HUES64 (cell line): Measurements from ENCODE around the gene TP63. TPM values are rescaled to one million over a fixed set of nuclear protein-coding genes. Genes with fewer than 3 reads are reported as not detected.
"Not testable (repeated sequence)": the region's sequence is repeated elsewhere in the genome, so short reads cannot be mapped to it uniquely, and the experiment has no call there.

Experiments
- H3K27ac ChIP-seq: 2 replicates; pipeline ENCODE4 v1.7.0; 2013; ENCODE audit warnings: low read depth, low read length, inconsistent platforms
- H3K27me3 ChIP-seq: 2 replicates; pipeline ENCODE4 v1.6.1; 2013; ENCODE audit warnings: mild to moderate bottlenecking, low read length; ENCODE audit not compliant: insufficient read depth
- H3K36me3 ChIP-seq: 2 replicates; pipeline ENCODE4 v1.6.1; 2013; ENCODE audit warnings: mild to moderate bottlenecking, low read length; ENCODE audit not compliant: insufficient read depth
- H3K4me1 ChIP-seq: 2 replicates; pipeline ENCODE4 v1.6.1; 2013; ENCODE audit warnings: mild to moderate bottlenecking, low read length, moderate library complexity; ENCODE audit not compliant: insufficient read depth
- H3K4me3 ChIP-seq: 2 replicates; pipeline ENCODE4 v1.5.1; 2013; ENCODE audit warnings: mild to moderate bottlenecking, low read length, moderate library complexity
- H3K9ac ChIP-seq: 2 replicates; pipeline ENCODE4 v1.6.1; 2013; ENCODE audit warnings: mild to moderate bottlenecking, low read depth, low read length
- H3K9me3 ChIP-seq: 2 replicates; pipeline ENCODE4 v1.6.1; 2013; ENCODE audit warnings: low read depth, low read length; ENCODE audit not compliant: insufficient read depth
- WGBS: fragments of 150-250, 120-280 bp; methylation state at CpG from one replicate; pipeline ENCODE4 v1.1.7; 2013; ENCODE audit warnings: missing lambda C conversion rate; 5-methylcytosine and 5-hydroxymethylcytosine counted together
- polyA plus RNA-seq, 2 experiments: library from polyadenylated mRNA; stranded (reverse); fragments of 50-300 nt; gene quantifications; one replicate each; pipeline ENCODE4 v1.2.3, GENCODE V29; 2013

The TP63 gene
- polyA plus RNA-seq (2013, experiment 1 of 2): 0.15 TPM
- 0.13 TPM for polyA plus RNA-seq (2013, experiment 2 of 2)

DNA sequence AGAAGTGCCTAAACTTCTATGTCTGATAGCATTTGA, at the start of gene TP63:
Gene TP63 (plus strand): TSS at position 17 of the 36 bp plus-strand sequence. CDS start 127 bp downstream, outside the sequence.
- Histone ChIP-seq H3K4me3 (no peak within 1 kb of the TSS), H3K27me3 (no peaks in the 10 kb centered on the region), H3K27ac (no peak within 1 kb of the TSS), H3K9me3 (no peaks in the 10 kb centered on the region), H3K36me3 (no peaks in the 10 kb centered on the region), H3K4me1 (peaks cover 26% of the 10 kb centered on the region), H3K9ac (no peak within 1 kb of the TSS)

- H3K27me3 ChIP-seq: no peaks in the 10 kb centered on the region
- H3K36me3 ChIP-seq: no peaks in the 10 kb centered on the region
- no peak overlapping the region for H3K9ac ChIP-seq
- H3K4me3 ChIP-seq: no peak overlapping the region
- no peak overlapping the region for H3K27ac ChIP-seq
- no peaks in the 10 kb centered on the region for H3K9me3 ChIP-seq
- WGBS: 94% methylated on average over 2 of the region's 3 CpGs
- H3K4me1 ChIP-seq: no peaks in the 10 kb centered on the region
Observed at GRCh38 chr3:189582179-189582578, 49.0 kb upstream of the TP63 start.

- Histone ChIP-seq H3K9ac (no peak overlapping the region), H3K36me3 (no peaks in the 10 kb centered on the region), H3K27ac (no peak overlapping the region), H3K27me3 (no peaks in the 10 kb centered on the region), H3K4me1 (no peaks in the 10 kb centered on the region), H3K4me3 (no peak overlapping the region), H3K9me3 (no peaks in the 10 kb centered on the region)
- WGBS: 85% methylated on average over 1 of the region's 1 CpG
Observed at GRCh38 chr3:189584645-189585044, 46.5 kb upstream of the TP63 start.

GRCh38 chr3:189586941-189587663, 44.1 kb upstream of the TP63 start:
- WGBS: 92% methylated on average over 6 of the region's 7 CpGs

GRCh38 chr3:189587664-189588040, 43.5 kb upstream of the TP63 start:
- Histone ChIP-seq H3K27me3 (no peaks in the 10 kb centered on the region), H3K4me1 (no peaks in the 10 kb centered on the region), H3K27ac (no peak overlapping the region), H3K36me3 (no peaks in the 10 kb centered on the region), H3K4me3 (no peak overlapping the region), H3K9ac (no peak overlapping the region), H3K9me3 (no peaks in the 10 kb centered on the region)

More at GRCh38 chr3:189586941-189587663, 44.1 kb upstream of the TP63 start:
- H3K27ac ChIP-seq: no peak overlapping the region
- H3K9me3 ChIP-seq: no peaks in the 10 kb centered on the region
- H3K4me3 ChIP-seq: no peak overlapping the region
- no peaks in the 10 kb centered on the region for H3K4me1 ChIP-seq
- no peaks in the 10 kb centered on the region for H3K27me3 ChIP-seq
- H3K9ac ChIP-seq: no peak overlapping the region
- no peaks in the 10 kb centered on the region for H3K36me3 ChIP-seq

GRCh38 chr3:189588070-189588469, 43.1 kb upstream of the TP63 start:
- WGBS: 100% methylated on average over 1 of the region's 1 CpG
- Histone ChIP-seq H3K27me3 (no peaks in the 10 kb centered on the region), H3K4me1 (no peaks in the 10 kb centered on the region), H3K9ac (no peak overlapping the region), H3K27ac (no peak overlapping the region), H3K9me3 (no peaks in the 10 kb centered on the region), H3K4me3 (no peak overlapping the region), H3K36me3 (no peaks in the 10 kb centered on the region)

DNA sequence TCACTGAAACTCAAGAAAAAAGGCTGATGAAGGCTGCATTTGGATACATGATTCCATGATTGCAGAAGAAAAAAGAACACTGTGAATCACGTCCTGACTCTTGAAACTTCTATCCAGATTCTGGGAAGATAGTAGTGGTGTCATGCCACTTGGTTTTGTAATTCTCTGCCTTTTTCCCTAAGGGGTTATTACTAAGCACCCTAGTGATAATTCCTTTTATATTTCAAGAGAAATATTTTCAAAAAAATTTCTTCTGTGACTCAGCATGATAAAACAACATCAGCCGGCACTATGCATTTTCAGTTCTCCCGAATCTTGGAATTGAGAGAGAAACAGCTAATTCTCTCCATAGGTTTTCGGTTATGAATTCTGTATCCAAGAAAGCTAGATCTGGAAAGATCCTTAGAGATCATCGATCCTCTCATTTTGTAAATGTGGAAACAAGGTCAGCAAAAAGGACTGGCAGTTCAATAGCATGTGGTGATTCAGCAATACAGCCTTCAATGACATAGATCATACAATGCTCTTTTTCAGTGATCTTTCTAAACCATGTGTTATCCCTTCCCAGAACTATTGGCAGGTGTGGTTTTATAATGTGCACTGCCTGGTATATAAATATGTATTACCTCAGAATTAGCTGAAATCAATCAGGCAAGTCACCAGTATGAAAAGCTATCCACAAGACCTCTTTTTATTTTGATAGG, 42.6 kb upstream of the TP63 start:
- 96% methylated on average over 5 of the region's 5 CpGs for WGBS

GRCh38 chr3:189589179-189589569, 42.0 kb upstream of the TP63 start:
- Histone ChIP-seq H3K4me1 (no peaks in the 10 kb centered on the region), H3K4me3 (no peak overlapping the region), H3K27ac (no peak overlapping the region), H3K27me3 (no peaks in the 10 kb centered on the region), H3K36me3 (no peaks in the 10 kb centered on the region), H3K9me3 (no peaks in the 10 kb centered on the region), H3K9ac (no peak overlapping the region)
- WGBS: 98% methylated on average over 1 of the region's 1 CpG

More for the DNA sequence above, 42.6 kb upstream of the TP63 start:
- H3K36me3 ChIP-seq: no peaks in the 10 kb centered on the region
- H3K27ac ChIP-seq: no peak overlapping the region
- no peaks in the 10 kb centered on the region for H3K9me3 ChIP-seq
- no peak overlapping the region for H3K4me3 ChIP-seq
- H3K27me3 ChIP-seq: no peaks in the 10 kb centered on the region
- H3K4me1 ChIP-seq: no peaks in the 10 kb centered on the region
- H3K9ac ChIP-seq: no peak overlapping the region

- H3K9ac ChIP-seq: no peak overlapping the region
- H3K9me3 ChIP-seq: no peaks in the 10 kb centered on the region
- 94% methylated on average over 3 of the region's 3 CpGs for WGBS
- no peak overlapping the region for H3K4me3 ChIP-seq
- H3K27me3 ChIP-seq: no peaks in the 10 kb centered on the region
- H3K4me1 ChIP-seq: no peaks in the 10 kb centered on the region
- H3K27ac ChIP-seq: no peak overlapping the region
- H3K36me3 ChIP-seq: no peaks in the 10 kb centered on the region
Observed at GRCh38 chr3:189590223-189590622, 41.0 kb upstream of the TP63 start.

GRCh38 chr3:189593581-189593980, 37.6 kb upstream of the TP63 start:
- H3K36me3 ChIP-seq: no peaks in the 10 kb centered on the region
- no peaks in the 10 kb centered on the region for H3K9me3 ChIP-seq
- H3K4me3 ChIP-seq: no peak overlapping the region
- no peak overlapping the region for H3K9ac ChIP-seq
- no peak overlapping the region for H3K27ac ChIP-seq
- no peaks in the 10 kb centered on the region for H3K27me3 ChIP-seq
- H3K4me1 ChIP-seq: no peaks in the 10 kb centered on the region

DNA sequence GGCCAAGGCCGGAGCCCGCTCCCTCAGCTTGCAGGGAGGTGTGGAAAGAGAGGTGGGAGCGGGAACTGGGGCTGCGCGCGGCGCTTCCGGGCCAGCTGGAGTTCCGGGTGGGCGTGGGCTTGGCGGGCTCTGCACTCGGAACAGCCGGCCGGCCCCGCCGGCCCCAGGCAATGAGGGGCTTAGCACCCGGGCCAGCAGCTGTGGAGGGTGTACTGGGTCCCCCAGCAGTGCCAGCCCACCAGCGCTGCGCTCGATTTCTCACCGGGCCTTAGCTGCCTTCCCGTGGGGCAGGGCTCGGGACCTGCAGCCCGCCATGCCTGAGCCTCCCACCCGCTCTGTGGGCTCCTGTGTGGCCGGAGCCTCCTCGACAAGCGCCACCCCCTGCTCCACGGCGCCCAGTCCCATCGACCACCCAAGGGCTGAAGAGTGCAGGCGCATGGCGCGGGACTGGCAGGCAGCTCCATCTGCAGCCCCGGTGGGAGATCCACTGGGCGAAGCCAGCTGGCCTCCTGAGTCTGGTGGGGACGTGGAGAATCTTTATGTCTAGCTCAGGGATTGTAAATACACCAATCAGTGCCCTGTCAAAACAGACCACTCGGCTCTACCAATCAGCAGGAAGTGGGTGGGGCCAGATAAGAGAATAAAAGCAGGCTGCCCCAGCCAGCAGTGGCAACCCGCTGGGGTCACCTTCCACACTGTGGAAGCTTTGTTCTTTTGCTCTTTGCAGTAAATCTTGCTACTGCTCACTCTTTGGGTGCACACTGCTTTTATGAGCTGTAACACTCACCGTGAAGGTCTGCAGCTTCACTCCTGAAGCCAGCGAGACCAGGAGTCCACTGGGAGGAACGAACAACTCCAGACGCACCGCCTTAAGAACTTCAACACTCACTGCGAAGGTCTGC, 34.9 kb upstream of the TP63 start:
- H3K9me3 ChIP-seq, H3K4me1 ChIP-seq, H3K27me3 ChIP-seq, H3K9ac ChIP-seq, H3K27ac ChIP-seq, H3K4me3 ChIP-seq, H3K36me3 ChIP-seq: not testable (repeated sequence)
- WGBS: 97% methylated on average over 45 of the region's 45 CpGs
